BLaER1 (cell line): Measurements from ENCODE around the gene C20orf202.

Experiments
- H3K27ac ChIP-seq: shearing (Covaris generic); formaldehyde crosslinking; 2 replicates; pipeline ENCODE4 v1.8.1; 2022
- H3K27me3 ChIP-seq: shearing (Covaris generic); formaldehyde crosslinking; 2 replicates; pipeline ENCODE4 v1.8.1; 2022
- H3K36me3 ChIP-seq: shearing (Covaris generic); formaldehyde crosslinking; 2 replicates; pipeline ENCODE4 v1.8.1; 2022
- H3K4me1 ChIP-seq: shearing (Covaris generic); formaldehyde crosslinking; 2 replicates; pipeline ENCODE4 v1.8.1; 2022
- H3K4me2 ChIP-seq: shearing (Covaris generic); formaldehyde crosslinking; 2 replicates; pipeline ENCODE4 v1.8.1; 2022
- H3K4me3 ChIP-seq: shearing (Covaris generic); formaldehyde crosslinking; 2 replicates; pipeline ENCODE4 v1.8.1; 2022
- H3K9ac ChIP-seq: shearing (Covaris generic); formaldehyde crosslinking; 2 replicates; pipeline ENCODE4 v1.8.1; 2022
- H3K9me3 ChIP-seq: shearing (Covaris generic); formaldehyde crosslinking; 2 replicates; pipeline ENCODE4 v1.8.1; 2022
- H4K20me1 ChIP-seq: shearing (Covaris generic); formaldehyde crosslinking; 2 replicates; pipeline ENCODE4 v1.8.1; 2022
- Cebpa-rat ChIP-seq: shearing (Covaris generic); IDR thresholded peaks from 2 replicates; pipeline ENCODE4 v1.8.1; 2022

The C20orf202 gene

GRCh38 chr20:1204113-1204512 is 859 bp downstream of the C20orf202 start:
- no peak overlapping the region for H3K27ac ChIP-seq
- no peaks in the 10 kb centered on the region for H3K27me3 ChIP-seq
- H3K4me2 ChIP-seq, result no peak overlapping the region
- no peaks in the 10 kb centered on the region for H4K20me1 ChIP-seq
- H3K4me3 ChIP-seq, result no peak overlapping the region
- no peaks in the 10 kb centered on the region for H3K9me3 ChIP-seq
- TF ChIP-seq Cebpa-rat, result no peak
- H3K36me3 ChIP-seq, result no peaks in the 10 kb centered on the region
- H3K9ac ChIP-seq, result no peak overlapping the region
- H3K4me1 ChIP-seq, result no peaks in the 10 kb centered on the region

- Histone ChIP-seq H3K4me1 (no peaks in the 10 kb centered on the region), H4K20me1 (no peaks in the 10 kb centered on the region), H3K9me3 (no peaks in the 10 kb centered on the region), H3K27ac (no peak overlapping the region), H3K36me3 (no peaks in the 10 kb centered on the region), H3K9ac (no peak overlapping the region), H3K4me2 (no peak overlapping the region), H3K27me3 (no peaks in the 10 kb centered on the region), H3K4me3 (no peak overlapping the region)
- no peak for TF ChIP-seq Cebpa-rat
These were observed 1.3 kb downstream of the C20orf202 start for GRCh38 chr20:1204576-1204975.

GRCh38 chr20:1205802-1206201 is 2.5 kb downstream of the C20orf202 start:
- no peaks in the 10 kb centered on the region for H3K27me3 ChIP-seq
- H3K4me3 ChIP-seq, result no peak overlapping the region
- no peaks in the 10 kb centered on the region for H4K20me1 ChIP-seq
- H3K36me3 ChIP-seq, result no peaks in the 10 kb centered on the region
- no peak overlapping the region for H3K9ac ChIP-seq
- H3K4me2 ChIP-seq, result no peak overlapping the region
- no peak for TF ChIP-seq Cebpa-rat
- H3K9me3 ChIP-seq, result no peaks in the 10 kb centered on the region
- H3K27ac ChIP-seq, result no peak overlapping the region
- no peaks in the 10 kb centered on the region for H3K4me1 ChIP-seq

GRCh38 chr20:1206366-1207148 is 3.3 kb downstream of the C20orf202 start:
- no peak overlapping the region for H3K9ac ChIP-seq
- H3K4me1 ChIP-seq, result no peaks in the 10 kb centered on the region
- TF ChIP-seq Cebpa-rat, result no peak
- no peak overlapping the region for H3K4me2 ChIP-seq
- H3K27ac ChIP-seq, result no peak overlapping the region
- H4K20me1 ChIP-seq, result no peaks in the 10 kb centered on the region
- no peaks in the 10 kb centered on the region for H3K27me3 ChIP-seq
- no peaks in the 10 kb centered on the region for H3K36me3 ChIP-seq
- H3K9me3 ChIP-seq, result no peaks in the 10 kb centered on the region
- no peak overlapping the region for H3K4me3 ChIP-seq

GRCh38 chr20:1207293-1207878 is 4.1 kb downstream of the C20orf202 start:
- Histone ChIP-seq H3K9ac (no peak overlapping the region), H3K9me3 (no peaks in the 10 kb centered on the region)

GRCh38 chr20:1209447-1210387 is 6.5 kb downstream of the C20orf202 start:
- Histone ChIP-seq H3K36me3 (no peaks in the 10 kb centered on the region), H3K4me2 (no peak overlapping the region), H3K9me3 (no peaks in the 10 kb centered on the region), H3K4me3 (no peak overlapping the region), H3K27me3 (no peaks in the 10 kb centered on the region), H4K20me1 (no peaks in the 10 kb centered on the region), H3K9ac (no peak overlapping the region), H3K27ac (no peak overlapping the region), H3K4me1 (no peaks in the 10 kb centered on the region)
- no peak for TF ChIP-seq Cebpa-rat

More at GRCh38 chr20:1207293-1207878, 4.1 kb downstream of the C20orf202 start:
- Histone ChIP-seq H3K27me3 (no peaks in the 10 kb centered on the region), H3K27ac (no peak overlapping the region), H3K4me2 (no peak overlapping the region), H4K20me1 (no peaks in the 10 kb centered on the region), H3K36me3 (no peaks in the 10 kb centered on the region), H3K4me3 (no peak overlapping the region), H3K4me1 (no peaks in the 10 kb centered on the region)
- no peak for TF ChIP-seq Cebpa-rat

GRCh38 chr20:1210501-1210900 is 7.2 kb downstream of the C20orf202 start:
- Histone ChIP-seq H3K4me3 (no peak overlapping the region), H3K9me3 (no peaks in the 10 kb centered on the region), H4K20me1 (no peaks in the 10 kb centered on the region), H3K27ac (no peak overlapping the region), H3K27me3 (no peaks in the 10 kb centered on the region), H3K4me1 (peaks cover 1% of the 10 kb centered on the region), H3K4me2 (no peak overlapping the region), H3K36me3 (no peaks in the 10 kb centered on the region), H3K9ac (no peak overlapping the region)
- TF ChIP-seq Cebpa-rat, result no peak

GRCh38 chr20:1212023-1212422 is 8.8 kb downstream of the C20orf202 start:
- Histone ChIP-seq H3K27ac (no peak overlapping the region), H4K20me1 (no peaks in the 10 kb centered on the region), H3K4me1 (peaks cover 9% of the 10 kb centered on the region), H3K36me3 (no peaks in the 10 kb centered on the region), H3K9ac (no peak overlapping the region), H3K4me2 (no peak overlapping the region), H3K9me3 (no peaks in the 10 kb centered on the region), H3K4me3 (no peak overlapping the region), H3K27me3 (no peaks in the 10 kb centered on the region)
- TF ChIP-seq Cebpa-rat, result no peak

GRCh38 chr20:1212607-1213396 is 9.5 kb downstream of the C20orf202 start:
- H3K9me3 ChIP-seq, result no peaks in the 10 kb centered on the region
- no peaks in the 10 kb centered on the region for H3K36me3 ChIP-seq
- H3K27me3 ChIP-seq, result no peaks in the 10 kb centered on the region
- no peak overlapping the region for H3K4me2 ChIP-seq
- H3K9ac ChIP-seq, result no peak overlapping the region
- H3K4me1 ChIP-seq, result peaks cover 9% of the 10 kb centered on the region
- no peak for TF ChIP-seq Cebpa-rat
- no peak overlapping the region for H3K4me3 ChIP-seq
- H4K20me1 ChIP-seq, result no peaks in the 10 kb centered on the region
- H3K27ac ChIP-seq, result no peak overlapping the region
